Fibroblast of lung (primary cell): Measurements from ENCODE around the gene PIAS2.

ENCODE experiments used
- CTCF ChIP-seq, 2 donors: IDR thresholded peaks in 1 of 2; conservative IDR thresholded peaks in 1 of 2; 1 replicate in 1 of 2; 2 replicates in 1 of 2; pipeline ENCODE4 v1.5.1; 2011 to 2012; ENCODE audit warnings: low read length in 2 of 2, control low read depth in 1 of 2, inconsistent platforms in 1 of 2, low read depth in 1 of 2, mild to moderate bottlenecking in 1 of 2
- EZH2 ChIP-seq: IDR thresholded peaks from 2 replicates; pipeline ENCODE4 v1.5.1; 2012; ENCODE audit warnings: low read length, control low read depth, mild to moderate bottlenecking; ENCODE audit errors: missing control alignments

DNA sequence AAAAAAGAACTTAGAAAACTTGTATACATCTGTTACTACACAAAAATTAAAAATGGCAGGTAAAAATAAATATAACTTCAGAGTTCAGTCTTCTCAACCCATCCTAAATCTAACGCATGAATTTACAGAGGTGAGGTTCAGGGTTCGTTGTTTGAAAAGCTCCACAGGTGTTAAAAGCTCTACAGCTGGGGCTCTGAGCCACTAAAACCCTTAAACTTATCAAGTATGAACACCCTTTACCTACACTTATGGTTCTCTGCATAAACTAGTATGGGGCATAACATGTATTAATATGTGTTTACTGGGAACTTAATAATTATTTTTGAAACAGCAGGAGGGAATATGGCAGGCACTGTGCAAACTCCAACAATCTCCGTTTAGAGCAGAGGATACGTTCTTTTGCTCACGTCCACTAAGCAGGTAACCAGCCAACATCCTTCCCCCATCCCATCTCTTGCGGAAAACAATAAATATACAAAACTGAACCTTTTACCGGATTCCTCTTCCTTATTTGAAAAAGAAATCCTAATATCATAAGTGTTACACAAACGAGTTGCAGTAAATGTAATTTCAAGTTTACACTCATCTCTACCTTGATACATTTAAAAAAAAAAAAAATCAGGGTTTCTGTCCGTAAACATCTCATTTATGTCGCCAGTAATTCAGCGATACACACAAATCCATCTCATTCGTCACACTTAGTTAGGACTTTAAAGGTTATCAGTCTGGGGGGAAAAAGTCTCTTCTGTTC lies 1.3 kb downstream of the PIAS2 start:
- TF ChIP-seq CTCF (conservative IDR thresholded peaks at IDR 0.05 in 1 of 2, IDR thresholded peaks at IDR 0.05 in 1 of 2; ENCODE audit: low read depth in 1 of 2, low read length in 2 of 2) (no peak), EZH2 (no peak)
